C1 segment of cervical spinal cord (tissue), 14 donors: Measurements from ENCODE around the gene MYO3B.

Experiments
- DNase-seq, 14 donors: peaks; one replicate each; lab custom pipeline; 2025; lab: John Stamatoyannopoulos, UW

Gene MYO3B

DNA sequence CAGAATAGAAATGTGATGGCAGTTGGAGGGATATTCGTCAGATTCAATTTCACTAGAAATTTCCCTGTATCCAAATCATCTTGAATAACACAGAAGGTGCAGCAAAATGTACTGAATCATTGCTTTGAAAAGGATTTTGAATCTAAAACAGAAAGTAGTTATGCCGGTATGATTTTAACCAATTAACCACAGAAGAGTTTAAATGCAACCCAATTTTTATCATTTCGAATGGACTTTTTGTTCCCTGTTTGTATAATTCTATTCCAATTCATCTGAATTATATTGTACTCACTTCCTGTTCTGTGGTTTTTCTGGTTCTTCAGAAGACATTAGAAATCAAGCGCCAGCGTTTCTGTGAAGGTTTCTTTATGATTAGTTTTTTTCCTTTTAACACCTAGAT lies 190.4 kb downstream of the MYO3B start:
- DNase-seq, result no peak

DNA sequence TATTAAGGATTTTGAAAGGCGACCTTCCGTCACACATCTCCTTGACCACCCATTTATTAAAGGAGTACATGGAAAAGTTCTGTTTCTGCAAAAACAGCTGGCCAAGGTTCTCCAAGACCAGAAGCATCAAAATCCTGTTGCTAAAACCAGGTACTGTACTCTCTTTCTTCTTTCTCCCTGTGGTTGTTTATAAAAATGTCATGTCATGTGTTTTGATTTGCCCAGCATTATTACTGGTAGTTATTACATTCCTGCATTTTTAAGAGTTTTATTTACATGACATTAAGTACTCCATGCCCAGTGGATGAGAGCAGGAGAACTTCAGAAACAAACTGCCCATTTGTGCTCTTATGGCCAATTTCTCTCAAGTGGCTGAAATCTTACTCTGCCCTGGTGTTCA lies 191.3 kb downstream of the MYO3B start:
- no peak for DNase-seq

DNA sequence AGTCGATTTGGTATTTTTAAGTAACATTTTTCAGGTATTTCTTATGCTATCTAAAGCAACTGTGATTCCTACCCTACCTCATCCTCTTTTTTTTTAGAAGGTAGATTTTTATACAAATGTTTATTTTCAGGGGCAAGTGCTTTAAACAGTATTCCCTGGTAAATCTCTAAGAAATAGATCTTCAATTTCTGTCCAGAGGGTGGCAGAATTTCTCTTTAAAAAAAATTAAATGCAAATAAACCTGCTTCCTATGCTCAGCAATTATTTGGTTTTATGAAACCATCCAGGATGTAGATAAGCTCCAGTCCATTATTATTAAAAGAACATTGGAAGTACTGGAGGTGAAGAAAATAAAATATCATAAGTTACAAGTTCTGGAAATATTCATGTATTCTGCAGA lies 191.9 kb downstream of the MYO3B start:
- DNase-seq, result no peak

DNA sequence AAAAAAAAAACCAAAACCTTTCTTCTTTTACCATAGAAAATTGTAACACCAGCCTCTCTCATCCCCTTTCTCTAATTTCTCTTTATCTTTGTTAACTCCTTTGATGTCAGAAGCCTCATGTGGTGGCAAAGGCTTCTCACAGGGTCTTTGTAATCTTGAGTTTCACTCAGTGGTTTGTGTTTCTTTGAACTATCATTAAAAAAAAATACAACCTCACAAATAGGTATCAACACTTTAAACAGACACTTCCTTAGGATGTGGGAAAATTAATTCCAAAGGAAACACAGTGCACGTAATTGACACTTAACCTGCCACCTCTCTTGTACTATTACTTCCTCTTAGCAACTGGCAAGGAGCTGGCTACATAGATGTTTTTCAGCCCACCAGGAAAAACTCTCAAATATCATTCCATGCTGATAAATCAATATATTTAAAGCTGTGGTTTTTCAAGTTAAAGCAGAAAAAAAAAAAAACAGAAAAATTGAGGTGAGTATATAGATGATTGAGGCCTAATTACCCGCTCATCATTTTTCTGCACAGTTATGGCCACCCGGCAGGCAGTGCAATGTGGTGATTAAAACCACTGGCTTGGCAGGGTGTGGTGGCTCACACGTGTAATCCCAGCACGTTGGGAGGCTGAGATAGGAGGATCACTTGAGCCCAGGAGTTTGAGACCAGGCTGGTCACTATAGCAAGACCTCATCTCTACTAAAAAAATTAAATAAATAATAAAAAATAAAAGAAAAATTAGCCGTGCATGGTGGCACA lies 193.5 kb downstream of the MYO3B start:
- DNase-seq, result no peak

DNA sequence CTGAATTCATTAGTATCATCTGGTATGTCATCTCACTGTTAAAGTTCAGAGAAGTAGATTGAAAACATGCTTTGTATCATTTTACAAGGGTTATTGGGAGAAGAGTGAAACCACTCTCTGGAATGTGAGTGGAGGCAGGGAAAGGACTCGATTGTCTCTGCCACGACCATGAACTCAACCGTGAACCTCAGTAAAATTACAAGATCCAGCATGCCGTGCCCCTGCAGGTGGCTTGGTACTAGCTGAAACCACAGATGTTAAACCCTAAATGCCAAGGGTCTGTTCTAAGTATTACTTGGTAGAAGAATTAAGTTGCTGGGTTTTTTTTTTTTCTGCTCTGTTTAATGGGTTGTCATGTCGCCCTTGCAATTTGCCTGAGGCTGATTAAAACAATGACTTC lies 197.2 kb downstream of the MYO3B start:
- DNase-seq, result no peak

DNA sequence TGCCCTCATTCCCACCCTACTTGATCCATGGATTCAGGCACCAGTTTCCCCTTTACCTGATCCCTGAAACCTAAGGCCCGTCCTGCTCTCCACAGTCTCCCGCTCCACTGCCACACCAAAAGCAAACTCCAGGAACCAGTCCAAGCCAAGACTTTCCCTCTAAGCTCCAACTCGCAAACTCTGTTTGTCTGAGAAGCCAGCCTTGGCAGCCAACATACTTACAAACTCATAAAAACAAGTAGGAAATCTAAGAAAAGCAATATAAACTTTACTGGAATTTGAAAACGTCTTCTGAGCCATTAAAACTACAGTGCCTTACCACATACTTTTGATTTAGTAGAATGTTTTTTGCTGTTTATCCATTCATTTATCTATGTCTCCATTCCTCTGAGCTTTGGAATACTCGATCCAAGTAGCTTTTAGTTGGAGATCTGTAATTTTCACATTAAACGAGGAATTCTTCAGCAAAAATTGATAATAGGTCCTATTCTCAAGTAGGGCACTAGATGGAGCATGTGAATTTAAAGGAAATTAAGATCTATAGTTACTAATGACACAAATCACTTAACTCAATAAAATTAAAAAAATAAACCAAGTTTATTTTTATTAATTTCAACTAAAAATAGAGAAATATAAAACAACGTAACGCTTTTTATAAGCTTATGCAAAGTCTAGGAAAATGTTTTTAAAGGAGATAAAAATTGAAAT lies 199.7 kb downstream of the MYO3B start:
- no peak for DNase-seq

DNA sequence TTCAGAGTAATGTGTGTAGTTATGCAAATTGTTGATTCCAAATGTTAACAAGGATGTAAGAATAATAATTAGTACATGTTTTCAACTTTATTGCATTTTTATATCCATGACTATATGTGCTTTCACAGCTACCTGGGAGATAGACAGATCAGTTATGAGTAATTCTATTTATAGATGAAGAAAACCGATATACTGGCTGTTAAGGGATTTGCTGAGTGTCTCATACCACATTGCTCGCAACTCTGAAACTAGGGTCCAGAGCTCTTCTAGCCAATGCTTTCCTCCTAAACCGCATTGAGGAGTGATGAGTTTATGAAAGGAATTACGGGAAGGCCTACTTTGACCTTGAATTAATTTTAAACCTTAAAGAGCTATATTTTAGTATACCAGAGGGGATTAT lies 202.3 kb downstream of the MYO3B start:
- DNase-seq, result no peak

DNA sequence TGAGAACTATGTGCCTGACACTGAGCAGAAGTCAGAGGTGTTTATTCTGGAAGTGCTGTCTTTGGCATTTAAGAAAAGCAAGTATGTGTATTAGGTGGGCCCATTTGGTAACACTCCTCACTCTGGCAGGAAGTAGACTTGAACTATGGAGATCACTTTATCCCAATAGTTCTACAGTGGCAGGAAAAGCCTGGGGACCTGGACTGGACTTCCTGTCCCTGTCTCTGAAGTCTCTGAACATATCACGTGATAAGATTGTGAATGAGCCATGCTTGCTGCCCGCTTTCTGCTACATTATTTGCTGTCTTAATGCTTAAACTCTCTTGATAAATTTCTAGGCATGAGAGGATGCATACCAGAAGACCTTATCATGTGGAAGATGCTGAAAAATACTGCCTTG lies 203.7 kb downstream of the MYO3B start:
- DNase-seq, result no peak

DNA sequence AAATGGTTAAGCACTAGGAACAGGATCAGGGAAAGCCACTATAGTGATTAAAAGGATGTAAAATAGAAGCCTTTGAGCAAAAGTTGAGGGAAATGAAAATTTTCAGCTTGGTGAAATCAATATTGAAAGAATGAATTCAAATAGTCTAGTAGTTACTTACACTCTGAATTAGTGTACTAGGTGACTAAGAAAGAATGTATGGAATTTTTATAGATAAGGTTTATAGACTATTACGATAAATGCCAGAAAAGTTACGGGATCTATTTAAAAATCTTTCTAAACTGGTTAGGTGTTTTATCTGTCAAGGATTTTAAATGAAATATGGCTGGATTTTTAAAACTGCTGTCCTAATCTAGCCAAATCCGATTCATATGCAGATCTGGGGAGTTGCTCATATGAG lies 208.6 kb downstream of the MYO3B start:
- no peak for DNase-seq

DNA sequence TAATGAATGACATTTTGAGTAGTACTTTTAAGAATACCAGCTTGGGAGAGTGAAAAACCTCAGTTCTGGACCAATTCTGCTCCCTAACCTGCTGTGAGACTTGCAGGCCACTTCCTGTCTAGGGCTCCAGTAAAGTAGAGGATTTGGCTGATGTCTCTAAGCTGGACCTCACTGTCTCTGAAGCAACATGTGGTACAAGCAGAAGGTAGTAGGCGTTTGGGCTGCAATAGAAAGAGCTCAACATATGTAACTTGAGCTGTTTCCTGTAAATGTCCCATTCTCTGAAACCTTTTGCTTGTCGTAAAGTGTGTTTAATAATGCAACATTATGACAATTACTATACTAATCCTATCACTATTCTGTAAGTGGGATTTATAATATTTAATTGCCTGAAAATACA lies 213.1 kb downstream of the MYO3B start:
- DNase-seq, result no peak

DNA sequence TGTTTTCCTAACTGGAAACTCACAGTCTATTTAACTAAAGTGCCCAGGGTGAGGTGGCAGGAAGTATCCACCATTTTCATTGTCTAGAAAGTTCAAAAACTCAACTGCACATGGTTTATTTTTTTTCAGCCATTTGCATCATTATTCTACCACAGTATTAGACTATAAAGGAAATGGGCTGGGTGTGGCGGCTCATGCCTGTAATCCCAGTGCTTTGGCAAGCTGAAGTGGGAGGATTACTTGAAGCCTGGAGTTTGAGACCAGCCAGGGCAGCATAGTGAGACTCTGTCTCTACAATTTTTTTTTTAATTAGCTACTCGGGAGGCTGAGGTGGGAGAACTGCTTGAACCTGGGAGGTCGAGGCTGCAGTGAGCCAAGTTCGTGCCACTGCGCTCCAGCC lies 213.8 kb downstream of the MYO3B start:
- DNase-seq, result no peak

DNA sequence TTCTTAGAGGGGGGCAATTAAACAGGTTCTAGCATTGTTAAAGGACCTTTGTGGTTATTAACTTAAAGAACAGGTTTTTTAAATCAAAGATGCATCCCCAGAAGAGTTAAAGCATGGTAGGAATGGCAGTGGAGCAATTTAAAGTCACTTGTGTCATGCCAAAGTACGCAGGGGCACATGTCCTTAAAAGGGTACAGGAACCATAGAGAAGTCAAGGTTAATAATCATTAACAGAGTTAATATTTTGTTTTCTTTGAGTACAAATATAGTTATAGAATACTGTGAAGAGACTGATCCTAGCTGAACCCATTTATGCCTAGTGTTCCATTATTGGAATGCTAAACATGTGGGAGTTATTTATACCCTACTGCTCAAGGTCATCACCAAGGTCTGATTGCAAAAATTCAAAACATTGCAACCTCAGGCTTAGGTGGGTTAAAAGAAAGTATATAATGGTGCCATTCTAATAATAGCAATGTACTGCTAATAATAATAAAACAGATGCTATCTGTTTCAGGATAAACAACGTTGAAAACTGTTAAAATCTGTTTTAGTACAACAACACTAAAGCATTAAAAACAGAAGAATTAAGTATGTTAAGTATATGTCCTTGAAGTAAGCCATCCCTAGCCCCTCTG lies 216.0 kb downstream of the MYO3B start:
- no peak for DNase-seq

DNA sequence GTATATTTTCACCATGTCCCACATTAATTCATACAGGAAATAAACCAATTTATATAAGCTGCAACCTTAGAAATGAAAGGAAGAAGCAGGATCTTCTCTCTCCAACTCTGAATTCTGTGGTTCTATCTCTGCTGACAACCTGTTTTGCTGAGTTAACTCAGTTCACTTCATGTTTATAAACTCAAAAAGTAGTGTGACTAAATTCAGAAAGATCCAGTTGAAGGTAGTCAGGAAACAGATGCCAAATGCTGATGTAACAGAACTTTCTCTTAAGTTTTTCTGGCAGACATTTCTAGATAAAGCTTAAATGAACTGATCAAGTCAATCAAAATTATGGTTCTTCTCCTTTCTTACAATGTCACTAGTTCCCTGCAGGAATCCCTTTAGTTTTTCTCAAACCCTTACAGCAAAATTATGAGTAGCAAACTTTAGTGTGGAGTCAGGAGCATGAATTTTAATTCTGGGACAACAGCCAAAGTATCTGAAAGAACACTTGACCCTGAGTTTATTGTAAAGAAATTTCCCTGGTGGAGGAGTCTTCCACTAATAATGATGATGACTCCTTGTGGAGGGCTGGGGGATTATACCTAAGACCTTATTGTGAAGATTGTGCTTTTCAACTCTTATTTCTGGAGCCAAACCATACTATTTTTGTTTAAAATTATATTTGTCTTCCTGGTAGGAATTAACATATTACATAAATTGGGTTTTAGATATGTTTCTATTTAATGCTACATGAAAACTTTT lies 216.9 kb downstream of the MYO3B start:
- DNase-seq, result no peak

DNA sequence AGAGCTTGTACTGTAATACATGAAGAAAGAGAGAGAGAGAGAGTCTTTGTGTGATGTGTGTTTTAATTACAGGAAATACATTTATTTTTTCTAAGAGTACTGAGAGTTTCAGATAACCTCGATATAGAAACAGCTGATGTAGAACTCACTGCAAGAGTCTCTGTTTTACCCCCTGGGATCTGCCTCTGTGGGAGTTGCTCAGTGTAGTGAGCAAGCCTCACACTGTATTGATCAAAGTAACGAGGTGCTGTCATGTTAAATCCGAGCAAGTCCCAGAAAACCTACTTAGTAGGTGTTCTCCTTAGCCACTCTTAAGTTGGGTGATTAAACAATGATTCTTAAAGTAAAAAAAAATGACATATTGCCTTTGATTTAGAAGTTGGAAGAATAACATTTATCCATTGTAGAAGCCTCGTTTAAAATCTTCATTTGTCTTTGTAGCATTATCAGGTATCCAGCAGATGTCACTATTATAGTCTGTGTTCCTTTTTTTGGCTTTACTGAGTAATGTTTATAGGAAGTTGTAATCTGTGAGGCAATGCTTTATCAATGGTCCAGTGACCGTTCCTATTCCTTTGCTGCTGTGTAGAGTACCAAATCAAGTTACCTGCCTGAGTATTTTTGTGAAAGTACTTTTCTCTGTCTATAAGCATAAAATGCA lies 219.0 kb downstream of the MYO3B start:
- no peak for DNase-seq

DNA sequence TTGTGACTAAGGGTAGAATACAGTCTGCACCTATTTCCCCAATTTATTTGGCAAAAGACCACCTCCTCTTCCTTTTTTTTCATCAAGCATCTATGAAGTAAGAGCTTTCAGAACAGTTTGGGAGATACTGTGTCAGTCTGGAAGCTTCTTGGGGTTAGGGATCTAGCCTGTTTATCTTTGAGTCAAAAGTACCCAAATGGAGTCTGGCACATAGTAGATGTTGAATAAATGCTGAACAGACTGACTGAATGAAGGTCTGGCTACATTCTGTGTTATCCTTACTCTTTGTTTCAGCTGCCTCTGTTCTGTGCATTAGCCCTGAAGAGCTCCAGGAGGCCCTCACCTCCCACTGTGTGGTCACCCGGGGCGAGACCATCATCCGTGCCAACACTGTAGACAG lies 223.2 kb downstream of the MYO3B start:
- DNase-seq, result no peak

DNA sequence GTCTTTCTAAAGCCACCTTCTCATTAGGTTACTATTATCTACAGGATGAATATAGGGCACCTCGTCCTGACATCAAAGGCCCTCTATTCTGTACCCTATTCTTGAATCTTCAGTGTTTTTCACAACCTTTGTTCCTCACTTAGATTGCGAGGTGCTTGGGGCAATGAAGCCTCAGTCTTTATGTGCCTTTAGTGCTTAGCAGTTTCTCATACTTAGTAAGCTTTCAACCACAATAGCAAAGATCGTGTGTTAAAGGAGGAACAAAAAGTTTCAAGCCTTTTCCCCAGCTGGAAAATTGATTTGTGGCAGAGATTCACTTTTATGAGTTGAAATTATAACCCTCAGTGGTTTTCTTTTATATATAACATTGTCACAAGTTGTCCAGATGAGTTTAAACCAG lies 226.9 kb downstream of the MYO3B start:
- no peak for DNase-seq

DNA sequence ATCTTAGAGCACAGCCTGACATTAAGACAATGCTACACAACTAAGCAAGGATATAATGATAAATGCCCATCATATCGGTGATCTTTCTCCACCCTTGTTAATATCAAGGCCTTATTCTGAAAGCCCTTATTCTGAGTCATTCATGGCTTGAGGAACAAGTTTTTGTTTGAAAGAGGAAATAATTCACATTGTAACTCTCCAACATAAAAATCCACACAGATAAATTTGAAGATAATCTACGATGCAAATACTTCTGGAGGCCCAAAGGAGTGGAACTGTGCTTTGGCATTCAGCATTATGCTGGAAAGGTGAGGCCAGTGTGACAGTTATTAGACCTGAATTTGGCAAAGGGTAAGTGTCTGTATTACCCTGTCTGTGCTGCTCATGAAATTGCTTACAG lies 227.4 kb downstream of the MYO3B start:
- no peak for DNase-seq

DNA sequence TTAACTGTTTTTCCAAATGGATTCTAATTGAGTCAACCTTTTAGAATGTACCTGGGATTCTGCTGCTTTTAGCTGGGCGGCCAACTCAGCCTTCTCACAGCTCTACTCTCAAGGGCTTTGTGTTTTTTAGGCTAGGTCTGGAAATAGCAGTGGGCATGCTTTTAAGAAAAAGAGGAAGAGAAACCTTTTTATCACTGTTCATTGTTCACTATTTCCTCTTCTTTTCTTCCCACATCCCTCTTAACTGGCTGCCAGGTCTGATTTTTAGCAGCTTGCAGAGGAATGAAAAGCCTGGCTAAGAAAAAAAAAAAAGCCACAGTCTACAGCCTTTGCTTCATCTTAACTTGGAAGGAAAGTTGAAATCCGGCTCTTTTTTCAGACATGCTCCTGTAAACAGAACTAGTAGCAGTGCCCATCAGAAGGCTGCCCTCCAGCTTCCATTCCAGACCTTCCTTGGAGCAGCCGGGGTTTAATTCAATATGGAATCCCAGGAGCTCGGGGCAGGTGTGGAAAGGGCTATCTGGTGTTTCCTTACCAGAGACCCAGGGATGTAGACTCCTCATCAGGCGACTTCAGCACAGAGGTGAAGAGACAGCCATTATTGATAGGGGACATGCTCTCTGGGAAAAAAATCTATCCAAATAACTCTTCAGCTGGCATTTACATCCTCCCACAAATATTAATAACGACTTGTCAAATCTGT lies 230.7 kb downstream of the MYO3B start:
- peak in 1 of 14 donors; percentile 23 for DNase-seq

DNA sequence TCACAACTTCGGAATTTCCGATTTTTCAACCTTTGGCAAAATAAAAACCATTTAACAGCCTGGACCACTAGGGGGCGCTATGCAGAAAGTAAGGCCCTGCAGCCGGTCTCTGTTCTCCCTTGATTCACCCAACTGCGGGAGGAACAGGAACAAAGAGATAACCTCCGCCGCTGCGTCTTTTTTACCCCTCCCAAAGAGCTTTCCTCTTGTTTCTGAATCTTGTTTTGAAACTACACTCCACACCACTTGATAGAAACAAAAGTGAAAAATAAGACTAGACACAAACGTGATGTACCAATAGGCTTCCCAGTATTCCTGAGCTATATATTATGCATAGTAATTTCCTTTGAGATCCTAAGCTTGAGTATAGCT lies 231.2 kb downstream of the MYO3B start:
- peak in 10 of 14 donors; percentile 1 to 56 (median 30) for DNase-seq

DNA sequence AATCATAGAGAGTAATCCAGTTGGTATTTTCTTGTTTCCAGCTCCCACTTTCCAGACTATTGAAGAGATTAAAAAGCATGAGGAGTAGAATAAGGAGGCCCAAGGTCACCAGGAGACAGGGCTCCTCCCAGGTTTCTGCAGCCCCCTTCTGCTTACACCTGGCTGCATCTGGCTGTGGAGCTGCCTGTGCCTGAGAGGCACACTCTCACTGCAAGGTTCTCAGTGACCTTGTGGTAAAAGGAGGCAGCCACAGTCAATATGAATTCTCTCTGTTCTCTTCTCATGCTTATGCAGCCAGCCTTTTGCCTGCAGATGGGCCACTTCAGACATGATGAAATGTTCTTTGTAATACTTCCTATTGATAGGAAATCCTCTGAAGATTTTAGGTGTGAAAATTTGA lies 233.7 kb downstream of the MYO3B start:
- no peak for DNase-seq
